ENCODE data around the gene DEPDC7.

DNA sequence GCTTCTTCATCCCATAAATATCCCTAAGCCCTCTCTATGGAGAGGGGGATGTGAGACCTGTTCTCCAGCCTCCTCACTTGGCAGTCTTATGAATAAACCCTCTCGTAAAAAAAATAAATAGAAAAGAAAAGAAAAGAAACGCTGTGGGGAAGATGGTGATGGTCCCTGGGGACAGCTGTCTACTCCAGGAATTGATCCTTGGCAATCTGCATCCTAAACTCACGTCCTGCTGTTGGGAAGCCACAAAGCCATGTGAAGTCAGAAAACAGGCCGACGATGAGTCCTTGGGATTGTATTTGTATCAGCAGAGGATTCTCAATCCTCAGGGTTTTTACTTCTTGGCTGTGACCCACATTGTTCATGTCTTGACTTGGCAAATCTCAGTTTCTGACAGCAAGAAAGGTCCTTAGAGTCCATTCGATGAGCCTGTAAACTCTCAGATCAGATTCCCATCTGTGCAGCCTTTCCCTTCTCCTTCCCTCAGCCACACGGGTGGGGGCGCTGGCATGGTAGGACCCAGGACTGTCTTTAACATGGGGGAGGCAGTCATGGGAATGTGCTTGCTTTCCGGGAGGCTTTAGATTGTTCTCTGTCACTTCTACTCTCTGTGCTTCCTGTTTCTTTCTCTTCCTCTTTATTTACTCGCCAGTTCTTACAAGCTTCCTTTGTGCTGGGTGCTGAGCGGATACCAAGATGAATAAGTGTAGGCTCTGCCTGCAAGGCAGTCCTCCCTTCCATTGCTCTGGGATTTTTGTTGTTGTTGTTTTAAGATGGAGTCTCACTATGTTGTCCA is 48.6 kb downstream of the DEPDC7 start:
- TF ChIP-seq POLR2A (IDR thresholded peaks at IDR 0.05): no peak
- no peak for TF ChIP-seq CTCF (IDR thresholded peaks at IDR 0.05)
